HepG2 (cell line): Measurements from ENCODE around the gene BOD1. TPM values are rescaled to one million over a fixed set of nuclear protein-coding genes. Genes with fewer than 3 reads are reported as not detected.

Experiments
- ATAC-seq: fragments of 200-7000 bp; cut with Tn5 transposase; 3 replicates; pipeline ENCODE4 v1.9.1; 2020; ENCODE audit warnings: mild to moderate bottlenecking, moderate library complexity
- BruUV-seq: library from RNA; stranded (reverse); fragments of 400-500 nt; replicated peaks from 2 replicates; lab custom pipeline; 2021; lab: Mats Ljungman, UMichigan
- CTCF ChIA-PET: fragments of 300-600 bp; formaldehyde crosslinking; extraction: SDS; loops from one replicate; lab custom pipeline; 2021; ENCODE audit warnings: low total read pairs, inconsistent platforms, low intra/inter-chr PET ratio; lab: Yijun Ruan, JAX
- POLR2A ChIA-PET: fragments of 350-600 bp; sonication (Branson Sonifier 250); formaldehyde crosslinking; loops from one replicate; lab custom pipeline; 2020; ENCODE audit warnings: antibody characterized with exemption, inconsistent platforms; lab: Yijun Ruan, JAX
- DNase-seq: peaks from one replicate; pipeline ENCODE4 v3.0.0-alpha.2; 2015; ENCODE audit warnings: low spot score
- FAIRE-seq: peaks from 3 replicates; lab custom pipeline; 2011; peaks lifted over from hg19 to GRCh38; lab: Jason Lieb, UNC
- H2AFZ ChIP-seq: one replicate; pipeline ENCODE4 v1.6.1; 2011; ENCODE audit warnings: low read length, inconsistent platforms
- H3K27ac ChIP-seq: fragments of 300-600 bp; 3 replicates; pipeline ENCODE4 v1.8.0; 2011; ENCODE audit warnings: mixed run types, mild to moderate bottlenecking, mixed read lengths, low read length, inconsistent platforms; ENCODE audit not compliant: insufficient read depth; ENCODE audit errors: extremely low read length
- H3K27me3 ChIP-seq, 2 experiments: fragments of 200-600 bp in 1 of 2; 2 replicates in 1 of 2; 3 replicates in 1 of 2; pipeline versions ENCODE4 v1.6.0 to v1.8.0; 2011; ENCODE audit warnings: low read length in 2 of 2, mild to moderate bottlenecking in 2 of 2, moderate library complexity in 2 of 2, inconsistent platforms in 1 of 2; ENCODE audit not compliant: insufficient read depth in 2 of 2, control insufficient read depth in 1 of 2
- H3K36me3 ChIP-seq, 2 experiments: fragments of 200-600 bp in 1 of 2; replicated peaks in 1 of 2; 2 replicates in 1 of 2; 3 replicates in 1 of 2; pipeline versions ENCODE4 v1.5.1 to v1.8.0; 2011; ENCODE audit warnings: low read length in 2 of 2, inconsistent platforms in 1 of 2; ENCODE audit not compliant: insufficient read depth in 2 of 2, control insufficient read depth in 1 of 2
- H3K4me1 ChIP-seq: 2 replicates; pipeline ENCODE4 v1.5.1; 2012; ENCODE audit warnings: low read length, inconsistent platforms; ENCODE audit not compliant: insufficient read depth
- H3K4me2 ChIP-seq: 2 replicates; pipeline ENCODE4 v1.6.0; 2011; ENCODE audit warnings: low read depth, low read length, inconsistent platforms
- H3K4me3 ChIP-seq, 3 experiments: fragments of 200-600 bp in 1 of 3; sonication (generic), shearing (Covaris generic) in 1 of 3; replicated peaks in 1 of 3; 2 replicates each; pipeline ENCODE4 v1.5.1; 2011 to 2016; ENCODE audit warnings: low read length in 3 of 3, inconsistent platforms in 2 of 3, low read depth in 2 of 3, mild to moderate bottlenecking in 2 of 3, control low read depth in 1 of 3, mixed read lengths in 1 of 3; ENCODE audit not compliant: insufficient read depth in 1 of 3
- H3K79me2 ChIP-seq: one replicate; pipeline ENCODE4 v1.6.1; 2011; ENCODE audit warnings: low read length, inconsistent platforms; ENCODE audit not compliant: insufficient read depth
- H3K9ac ChIP-seq: 2 replicates; pipeline ENCODE4 v1.6.0; 2011; ENCODE audit warnings: mild to moderate bottlenecking, low read depth, low read length, inconsistent platforms; ENCODE audit not compliant: insufficient read depth
- H3K9me3 ChIP-seq: 2 replicates; pipeline ENCODE4 v1.5.1; 2012; ENCODE audit warnings: mild to moderate bottlenecking, low read length
- H4K20me1 ChIP-seq: 2 replicates; pipeline ENCODE4 v1.6.0; 2011; ENCODE audit warnings: inconsistent platforms, mild to moderate bottlenecking, low read length, moderate library complexity; ENCODE audit not compliant: insufficient read depth
- CHCHD3 ChIP-seq: sonication (generic); formaldehyde crosslinking; IDR thresholded peaks from 2 replicates; pipeline ENCODE4 v1.8.0; 2022; ENCODE audit warnings: mild to moderate bottlenecking, missing genetic modification reagents, moderate library complexity
- DMAP1 ChIP-seq: IDR thresholded peaks from 2 replicates; pipeline ENCODE4 v1.6.1; 2016
- DR1 ChIP-seq: sonication (generic); formaldehyde crosslinking; IDR thresholded peaks from 2 replicates; pipeline ENCODE4 v1.8.0; 2021; ENCODE audit warnings: mild to moderate bottlenecking, missing genetic modification reagents, inconsistent platforms
- EP300 ChIP-seq, 3 experiments: sonication (generic) in 1 of 3; formaldehyde crosslinking in 1 of 3; IDR thresholded peaks; 2 replicates each; pipeline versions ENCODE4 v1.5.1 to v1.6.1; 2011 to 2020; ENCODE audit warnings: low read depth in 2 of 3, low read length in 2 of 3, borderline replicate concordance in 1 of 3, improper control_type of control experiment in 1 of 3, mild to moderate bottlenecking in 1 of 3, missing genetic modification reagents in 1 of 3, moderate library complexity in 1 of 3
- HCFC1 ChIP-seq: fragments of 150-350 bp; IDR thresholded peaks from 2 replicates; pipeline ENCODE4 v1.6.1; 2014; ENCODE audit warnings: low read depth, low read length
- HDAC1 ChIP-seq: sonication (generic); formaldehyde crosslinking; IDR thresholded peaks from 2 replicates; pipeline ENCODE4 v1.5.1; 2020; ENCODE audit warnings: mild to moderate bottlenecking, missing genetic modification reagents
- HIVEP1 ChIP-seq: sonication (generic); formaldehyde crosslinking; IDR thresholded peaks from 2 replicates; pipeline ENCODE4 v1.4.0; 2020; ENCODE audit warnings: mild to moderate bottlenecking, missing genetic modification reagents
- JARID2 ChIP-seq: sonication (generic); formaldehyde crosslinking; IDR thresholded peaks from 2 replicates; pipeline ENCODE4 v1.8.1; 2023; ENCODE audit warnings: missing genetic modification reagents, inconsistent platforms; ENCODE audit not compliant: insufficient replicate concordance
- JUNB ChIP-seq: sonication (generic); formaldehyde crosslinking; IDR thresholded peaks from 2 replicates; pipeline ENCODE4 v1.8.0; 2022; ENCODE audit warnings: missing genetic modification reagents, mild to moderate bottlenecking, borderline replicate concordance
- KLF15 ChIP-seq: sonication (generic); formaldehyde crosslinking; IDR thresholded peaks from 2 replicates; pipeline ENCODE4 v1.8.1; 2023; ENCODE audit warnings: borderline replicate concordance, mild to moderate bottlenecking, inconsistent platforms, missing genetic modification reagents, mixed read lengths
- NFYC ChIP-seq: IDR thresholded peaks from 2 replicates; pipeline ENCODE4 v1.6.1; 2016; ENCODE audit warnings: missing genetic modification reagents, missing compliant biosample characterization
- PHB2 ChIP-seq: fragments of 450-650 bp; IDR thresholded peaks from 2 replicates; pipeline ENCODE4 v1.6.1; 2018; ENCODE audit not compliant: partially characterized antibody
- RAD51 ChIP-seq: fragments of 450-650 bp; IDR thresholded peaks from 2 replicates; pipeline ENCODE4 v1.6.1; 2016; ENCODE audit warnings: borderline replicate concordance
- SNAI1 ChIP-seq: sonication (generic); formaldehyde crosslinking; IDR thresholded peaks from 2 replicates; pipeline ENCODE4 v1.5.0; 2020; ENCODE audit warnings: mild to moderate bottlenecking, missing genetic modification reagents, borderline replicate concordance
- SSRP1 ChIP-seq: IDR thresholded peaks from 2 replicates; pipeline ENCODE4 v1.6.1; 2016; ENCODE audit warnings: control low read depth
- THYN1 ChIP-seq: sonication (generic); formaldehyde crosslinking; IDR thresholded peaks from 2 replicates; pipeline ENCODE4 v1.8.1; 2023; ENCODE audit warnings: low read depth, mild to moderate bottlenecking, moderate library complexity, missing genetic modification reagents, borderline replicate concordance
- ZEB1 ChIP-seq: IDR thresholded peaks from 2 replicates; pipeline ENCODE4 v1.6.1; 2012; ENCODE audit warnings: mild to moderate bottlenecking, low read depth, inconsistent platforms; ENCODE audit not compliant: insufficient replicate concordance
- ZNF12 ChIP-seq: sonication (generic); formaldehyde crosslinking; IDR thresholded peaks from 2 replicates; pipeline ENCODE4 v1.5.0; 2020; ENCODE audit warnings: missing genetic modification reagents
- ZNF414 ChIP-seq: sonication (generic); formaldehyde crosslinking; IDR thresholded peaks from 2 replicates; pipeline ENCODE4 v1.5.0; 2020; ENCODE audit warnings: missing genetic modification reagents
- ZNF547 ChIP-seq: sonication (generic); formaldehyde crosslinking; IDR thresholded peaks from 2 replicates; pipeline ENCODE4 v1.5.1; 2020; ENCODE audit warnings: mild to moderate bottlenecking, missing genetic modification reagents
- ZNF713 ChIP-seq: sonication (generic); formaldehyde crosslinking; IDR thresholded peaks from 2 replicates; pipeline ENCODE4 v1.4.0; 2020; ENCODE audit warnings: mild to moderate bottlenecking, missing genetic modification reagents
- ZNF784 ChIP-seq: sonication (generic); formaldehyde crosslinking; IDR thresholded peaks from 2 replicates; pipeline ENCODE4 v1.5.1; 2020; ENCODE audit warnings: missing genetic modification reagents, mild to moderate bottlenecking, borderline replicate concordance
- ZNF883 ChIP-seq: sonication (generic); formaldehyde crosslinking; IDR thresholded peaks from 2 replicates; pipeline ENCODE4 v1.5.1; 2020; ENCODE audit warnings: mild to moderate bottlenecking, missing genetic modification reagents; ENCODE audit errors: not compliant biosample characterization
- WGBS: methylation state at CpG from one replicate; pipeline ENCODE4 v1.1.6; 2017; ENCODE audit warnings: low lambda C conversion rate; 5-methylcytosine and 5-hydroxymethylcytosine counted together
- in situ Hi-C: cut with HindIII; loops from 2 replicates; pipeline ENCODE4 v1.10.0; 2017; ENCODE audit warnings: low pct_unique_long_range_greater_than_20kb; ENCODE audit not compliant: extremely low pct_ligation_motif_present
- intact Hi-C: fragments of 100-400 bp; cut with micrococcal nuclease; formaldehyde crosslinking; loops from one replicate; pipeline ENCODE4 v1.10.0; 2022; ENCODE audit not compliant: unreplicated experiment
- polyA plus RNA-seq, 8 experiments: library from polyadenylated mRNA; depleted of rRNA in 3 of 8; stranded (reverse) in 7 of 8; unstranded in 1 of 8; fragments of >200 nt; fragmentation: Illumina TruSeq in 4 of 8; extraction: Trizol in 4 of 8; gene quantifications; 2 replicates each; pipeline versions ENCODE4 v1.2.1 to v1.2.3, GENCODE V29; 2011 to 2016; ENCODE audit warnings: low read depth in 4 of 8, missing spikeins in 1 of 8, mixed read lengths in 1 of 8; ENCODE audit not compliant: insufficient read depth in 1 of 8
- total RNA-seq, 5 experiments: library from RNA; depleted of rRNA; stranded (reverse); fragments of >200 nt; fragmentation: Illumina TruSeq; extraction: Trizol; gene quantifications; 2 replicates each; pipeline ENCODE4 v1.2.3, GENCODE V29; 2016; ENCODE audit warnings: low read depth in 1 of 5
- TF ChIP-seq, protein P1 (sequence below): sonication (generic); formaldehyde crosslinking; IDR thresholded peaks from 2 replicates; pipeline ENCODE4 v1.4.0; 2020; ENCODE audit warnings: mild to moderate bottlenecking, missing genetic modification reagents

BOD1 gene
- total and polyA plus RNA-seq, 2 of the 13 experiments (the other 11 are each of a cell fraction or from before 2014, with no cell fraction given) = 81.5 to 103 TPM

DNA sequence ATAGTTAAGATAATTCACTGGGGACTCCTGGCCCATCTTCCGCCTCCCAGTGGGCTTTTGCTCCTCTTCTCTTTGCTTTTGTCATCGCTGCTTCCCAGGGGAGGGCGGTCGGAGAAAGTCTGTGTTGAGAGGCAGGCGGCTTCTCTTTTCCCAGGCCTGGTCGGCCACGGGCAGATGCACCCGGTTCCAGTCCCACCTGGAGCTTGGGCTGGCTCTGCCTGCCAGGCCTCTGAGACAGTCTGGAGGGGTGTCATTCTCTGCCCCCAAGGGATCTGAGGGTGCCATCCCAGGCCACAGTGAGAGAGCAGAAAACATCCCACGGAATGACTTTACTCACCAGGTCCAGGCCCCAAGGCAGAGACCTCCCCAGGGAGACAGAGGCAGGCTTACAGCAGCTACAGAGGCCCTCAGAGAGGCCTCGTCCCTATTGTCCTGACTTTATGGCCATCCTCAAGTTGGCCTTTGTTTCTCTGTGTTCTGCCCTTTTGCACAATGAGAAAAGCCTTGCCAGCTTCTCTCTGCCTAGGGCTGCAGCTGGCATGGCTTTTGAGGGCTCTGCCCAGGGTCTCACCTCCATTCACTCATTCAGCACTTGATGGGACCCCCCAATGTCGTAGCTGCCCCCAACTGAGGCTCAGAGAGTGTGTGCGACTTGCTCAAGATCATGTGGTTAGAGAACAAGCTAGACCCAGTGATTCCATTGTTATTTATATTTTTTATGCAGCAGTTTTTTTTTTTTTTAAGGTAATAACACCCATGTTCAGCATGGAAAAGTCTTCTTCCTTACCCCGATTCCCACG, 44.2 kb upstream of the BOD1 start (continued):
- TF ChIP-seq ZEB1 (no peak), DMAP1 (no peak), SNAI1 (CRISPR knock-in tag) (no peak), JARID2 (CRISPR knock-in tag) (no peak), ZNF414 (CRISPR knock-in tag) (no peak), RAD51 (no peak)
- TF ChIP-seq, protein P1, sequence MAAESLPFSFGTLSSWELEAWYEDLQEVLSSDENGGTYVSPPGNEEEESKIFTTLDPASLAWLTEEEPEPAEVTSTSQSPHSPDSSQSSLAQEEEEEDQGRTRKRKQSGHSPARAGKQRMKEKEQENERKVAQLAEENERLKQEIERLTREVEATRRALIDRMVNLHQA = no peak

GRCh38 chr5:173659423-173659822, 43.0 kb upstream of the BOD1 start:
- FAIRE-seq = no peak
- ChIA-PET POLR2A (no interaction called here), CTCF (no interaction called here)
- Histone ChIP-seq H3K27ac (no peak overlapping the region), H3K4me1 (peaks cover 28% of the 10 kb centered on the region), H3K9ac (no peak overlapping the region), H3K79me2 (no peaks in the 10 kb centered on the region), H3K4me2 (no peak overlapping the region), H4K20me1 (no peaks in the 10 kb centered on the region), H3K27me3 (peaks cover 0 to 4% of the 10 kb centered on the region in 2 experiments; a peak in 1 of 5 replicates), H3K36me3 (no peaks in the 10 kb centered on the region), H3K4me3 (no peak overlapping the region), H3K9me3 (no peaks in the 10 kb centered on the region), H2AFZ (no peak overlapping the region)
- no TSS peak for BruUV-seq
- ATAC-seq = no peak
- DNase-seq = no peak
- WGBS = 70% methylated on average over 6 of the region's 6 CpGs
- in situ Hi-C loops (no loop called here), intact Hi-C loops (no loop called here)
- TF ChIP-seq KLF15 (CRISPR knock-in tag) (no peak), ZNF547 (no peak), ZNF883 (CRISPR knock-in tag) (no peak), ZNF713 (CRISPR knock-in tag) (no peak), THYN1 (CRISPR knock-in tag) (no peak), CHCHD3 (CRISPR knock-in tag) (no peak), PHB2 (no peak), EP300 (IDR thresholded peaks at IDR 0.05; ENCODE audit: low read depth in 2 of 2, low read length in 2 of 2) (no peak), EP300 (CRISPR knock-in tag; IDR thresholded peaks at IDR 0.05; ENCODE audit: borderline replicate concordance) (no peak), NFYC (CRISPR knock-in tag) (no peak), DR1 (CRISPR knock-in tag) (no peak), ZNF784 (no peak), SSRP1 (CRISPR knock-in tag) (no peak), HCFC1 (no peak), JUNB (CRISPR knock-in tag) (no peak), HDAC1 (CRISPR knock-in tag) (no peak), HIVEP1 (no peak), ZNF12 (CRISPR knock-in tag) (no peak)
